WTC11 (cell line): ENCODE measurements around the gene GRM4. TPM values are rescaled to one million over a fixed set of nuclear protein-coding genes. Genes with fewer than 3 reads are reported as not detected.

Source experiments
- ATAC-seq: fragments of 200-7000 bp; cut with Tn5 transposase; 2 replicates; pipeline ENCODE4 v1.10.0; 2021; ENCODE audit warnings: mild to moderate bottlenecking, moderate library complexity
- CTCF ChIA-PET: fragments of 300-600 bp; sonication (Branson Sonifier 250); formaldehyde crosslinking; loops from one replicate; lab custom pipeline; 2021; ENCODE audit warnings: antibody characterized with exemption; lab: Charles Lee
- POLR2A ChIA-PET: fragments of 350-600 bp; sonication (Branson Sonifier 250); formaldehyde crosslinking; loops from one replicate; lab custom pipeline; 2021; ENCODE audit warnings: antibody characterized with exemption; lab: Charles Lee
- DNase-seq: peaks from one replicate; pipeline ENCODE4 v3.0.0; 2021; ENCODE audit warnings: low spot score
- H3K27ac Mint-ChIP-seq: 2 replicates; pipeline ENCODE4 v1.8.0; 2021; ENCODE audit warnings: mixed read lengths
- H3K27me3 Mint-ChIP-seq: 2 replicates; pipeline ENCODE4 v1.8.0; 2021; ENCODE audit warnings: low read depth, mild to moderate bottlenecking, moderate library complexity, mixed read lengths
- H3K36me3 Mint-ChIP-seq: 2 replicates; pipeline ENCODE4 v1.8.0; 2021; ENCODE audit warnings: mixed read lengths
- H3K4me1 Mint-ChIP-seq: 2 replicates; pipeline ENCODE4 v1.8.0; 2022; ENCODE audit warnings: mixed read lengths
- H3K4me3 Mint-ChIP-seq: 2 replicates; pipeline ENCODE4 v1.8.0; 2021; ENCODE audit warnings: mild to moderate bottlenecking, moderate library complexity, mixed read lengths
- H3K9me3 Mint-ChIP-seq: 2 replicates; pipeline ENCODE4 v1.8.0; 2021; ENCODE audit warnings: mixed read lengths
- AR ChIP-seq: fragments of 250-450 bp; sonication (Bioruptor Pico); IDR thresholded peaks from 2 replicates; pipeline ENCODE4 v1.9.0; 2021; ENCODE audit warnings: mild to moderate bottlenecking
- ELF4 ChIP-seq: sonication (generic); formaldehyde crosslinking; IDR thresholded peaks from 2 replicates; pipeline ENCODE4 v1.8.1; 2022; ENCODE audit warnings: low read depth, mild to moderate bottlenecking, moderate library complexity, missing genetic modification reagents
- GTF2I ChIP-seq: fragments of 250-450 bp; sonication (Bioruptor Pico); conservative IDR thresholded peaks from 2 replicates; pipeline ENCODE4 v1.4.0; 2021; ENCODE audit warnings: mild to moderate bottlenecking
- IRF1 ChIP-seq: sonication (generic); formaldehyde crosslinking; IDR thresholded peaks from 2 replicates; pipeline ENCODE4 v1.8.0; 2023; ENCODE audit warnings: missing genetic modification reagents
- MXD4 ChIP-seq: fragments of 250-450 bp; sonication (Bioruptor Pico); IDR thresholded peaks from 2 replicates; pipeline ENCODE4 v1.8.0; 2021; ENCODE audit warnings: mild to moderate bottlenecking, moderate library complexity, borderline replicate concordance
- NFE2L1 ChIP-seq: sonication (generic); formaldehyde crosslinking; IDR thresholded peaks from 2 replicates; pipeline ENCODE4 v1.8.1; 2023; ENCODE audit warnings: missing genetic modification reagents
- NFYB ChIP-seq: sonication (generic); formaldehyde crosslinking; conservative IDR thresholded peaks from 2 replicates; pipeline ENCODE4 v1.8.0; 2022; ENCODE audit warnings: low read depth, missing genetic modification reagents
- RORB ChIP-seq: fragments of 250-450 bp; sonication (Bioruptor Pico); IDR thresholded peaks from 2 replicates; pipeline ENCODE4 v1.9.0; 2021; ENCODE audit warnings: mild to moderate bottlenecking
- TEAD1 ChIP-seq: sonication (generic); formaldehyde crosslinking; IDR thresholded peaks from 2 replicates; pipeline ENCODE4 v1.8.0; 2022; ENCODE audit warnings: mild to moderate bottlenecking, missing genetic modification reagents
- ZNF232 ChIP-seq: sonication (generic); formaldehyde crosslinking; IDR thresholded peaks from 2 replicates; pipeline ENCODE4 v1.8.0; 2022; ENCODE audit warnings: mild to moderate bottlenecking, missing genetic modification reagents
- ZNF532 ChIP-seq: fragments of 250-450 bp; sonication (Bioruptor Pico); IDR thresholded peaks from 2 replicates; pipeline ENCODE4 v1.9.0; 2021; ENCODE audit warnings: mild to moderate bottlenecking, borderline replicate concordance
- total RNA-seq: library from RNA; stranded (reverse); gene quantifications from 3 replicates; pipeline ENCODE4 v1.2.3, GENCODE V29; 2021
- TF ChIP-seq, protein P1 (sequence below): sonication (generic); formaldehyde crosslinking; IDR thresholded peaks from 2 replicates; pipeline ENCODE4 v1.8.1; 2022; ENCODE audit warnings: missing genetic modification reagents, borderline replicate concordance
- TF ChIP-seq, protein P2 (sequence below): fragments of 200-600 bp; IDR thresholded peaks from 2 replicates; pipeline ENCODE4 v1.8.0; 2022; ENCODE audit warnings: antibody characterized with exemption
- TF ChIP-seq, protein P3 (sequence below): fragments of 250-450 bp; sonication (Bioruptor Pico); IDR thresholded peaks from 2 replicates; pipeline ENCODE4 v1.9.0; 2021; ENCODE audit warnings: mild to moderate bottlenecking

The GRM4 gene
- total RNA-seq, 1 experiment from 2014 or later = 34.5 TPM

- Mint-ChIP-seq H3K4me3 (no peak overlapping the region), H3K27ac (no peak overlapping the region; the same call in 1 of the 2 replicates), H3K9me3 (no peaks in the 10 kb centered on the region), H3K27me3 (no peaks in the 10 kb centered on the region), H3K36me3 (peaks cover 10% of the 10 kb centered on the region; the same call in 1 of the 2 replicates), H3K4me1 (peaks cover 61% of the 10 kb centered on the region)
- no peak for DNase-seq
- TF ChIP-seq RORB (CRISPR knock-in tag) (no peak), ZNF532 (CRISPR knock-in tag) (no peak), AR (CRISPR knock-in tag) (no peak)
- CTCF ChIA-PET = no interaction called here
- POLR2A ChIA-PET = no interaction called here
- ATAC-seq = no peak
These were observed 17.8 kb downstream of the GRM4 start for GRCh38 chr6:34128045-34128444.

GRCh38 chr6:34126419-34126818, 19.5 kb downstream of the GRM4 start:
- DNase-seq (no peak), ATAC-seq (no peak)
- no peaks in the 10 kb centered on the region for H3K27me3 Mint-ChIP-seq
- no peaks in the 10 kb centered on the region for H3K9me3 Mint-ChIP-seq
- peaks cover 10% of the 10 kb centered on the region; the same call in 1 of the 2 replicates for H3K36me3 Mint-ChIP-seq
- H3K4me3 Mint-ChIP-seq = no peak overlapping the region
- no peak overlapping the region for H3K27ac Mint-ChIP-seq
- peaks cover 56% of the 10 kb centered on the region for H3K4me1 Mint-ChIP-seq
- ChIA-PET CTCF (interaction anchor here (0.6 to 2.4 kb wide), 23 partner anchors 9 to 357 kb away, joined by 3 to 11 read pairs (median 4); no protein-coding TSS in a partner anchor), POLR2A (interaction anchor here (2.3 kb wide), 1 partner anchor 10 kb away, joined by 15 read pairs; no protein-coding TSS in a partner anchor)
- TF ChIP-seq GTF2I (CRISPR knock-in tag) (no peak), RORB (CRISPR knock-in tag) (no peak), NFE2L1 (CRISPR knock-in tag) (no peak), NFYB (no peak), ZNF232 (CRISPR knock-in tag) (no peak), MXD4 (no peak), ELF4 (CRISPR knock-in tag) (no peak), AR (CRISPR knock-in tag) (no peak), TEAD1 (CRISPR knock-in tag) (no peak), IRF1 (no peak)
- TF ChIP-seq, protein P1, sequence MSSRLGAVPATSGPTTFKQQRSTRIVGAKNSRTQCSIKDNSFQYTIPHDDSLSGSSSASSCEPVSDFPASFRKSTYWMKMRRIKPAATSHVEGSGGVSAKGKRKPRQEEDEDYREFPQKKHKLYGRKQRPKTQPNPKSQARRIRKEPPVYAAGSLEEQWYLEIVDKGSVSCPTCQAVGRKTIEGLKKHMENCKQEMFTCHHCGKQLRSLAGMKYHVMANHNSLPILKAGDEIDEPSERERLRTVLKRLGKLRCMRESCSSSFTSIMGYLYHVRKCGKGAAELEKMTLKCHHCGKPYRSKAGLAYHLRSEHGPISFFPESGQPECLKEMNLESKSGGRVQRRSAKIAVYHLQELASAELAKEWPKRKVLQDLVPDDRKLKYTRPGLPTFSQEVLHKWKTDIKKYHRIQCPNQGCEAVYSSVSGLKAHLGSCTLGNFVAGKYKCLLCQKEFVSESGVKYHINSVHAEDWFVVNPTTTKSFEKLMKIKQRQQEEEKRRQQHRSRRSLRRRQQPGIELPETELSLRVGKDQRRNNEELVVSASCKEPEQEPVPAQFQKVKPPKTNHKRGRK (CRISPR knock-in tag) = no peak
- TF ChIP-seq, protein P2, sequence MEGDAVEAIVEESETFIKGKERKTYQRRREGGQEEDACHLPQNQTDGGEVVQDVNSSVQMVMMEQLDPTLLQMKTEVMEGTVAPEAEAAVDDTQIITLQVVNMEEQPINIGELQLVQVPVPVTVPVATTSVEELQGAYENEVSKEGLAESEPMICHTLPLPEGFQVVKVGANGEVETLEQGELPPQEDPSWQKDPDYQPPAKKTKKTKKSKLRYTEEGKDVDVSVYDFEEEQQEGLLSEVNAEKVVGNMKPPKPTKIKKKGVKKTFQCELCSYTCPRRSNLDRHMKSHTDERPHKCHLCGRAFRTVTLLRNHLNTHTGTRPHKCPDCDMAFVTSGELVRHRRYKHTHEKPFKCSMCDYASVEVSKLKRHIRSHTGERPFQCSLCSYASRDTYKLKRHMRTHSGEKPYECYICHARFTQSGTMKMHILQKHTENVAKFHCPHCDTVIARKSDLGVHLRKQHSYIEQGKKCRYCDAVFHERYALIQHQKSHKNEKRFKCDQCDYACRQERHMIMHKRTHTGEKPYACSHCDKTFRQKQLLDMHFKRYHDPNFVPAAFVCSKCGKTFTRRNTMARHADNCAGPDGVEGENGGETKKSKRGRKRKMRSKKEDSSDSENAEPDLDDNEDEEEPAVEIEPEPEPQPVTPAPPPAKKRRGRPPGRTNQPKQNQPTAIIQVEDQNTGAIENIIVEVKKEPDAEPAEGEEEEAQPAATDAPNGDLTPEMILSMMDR = no peak
- TF ChIP-seq, protein P3, sequence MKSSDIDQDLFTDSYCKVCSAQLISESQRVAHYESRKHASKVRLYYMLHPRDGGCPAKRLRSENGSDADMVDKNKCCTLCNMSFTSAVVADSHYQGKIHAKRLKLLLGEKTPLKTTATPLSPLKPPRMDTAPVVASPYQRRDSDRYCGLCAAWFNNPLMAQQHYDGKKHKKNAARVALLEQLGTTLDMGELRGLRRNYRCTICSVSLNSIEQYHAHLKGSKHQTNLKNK = no peak
